ENCODE results near the gene ZFPL1. TPM values are rescaled to one million over a fixed set of nuclear protein-coding genes. Genes with fewer than 3 reads are reported as not detected.
A peak's percentile ranks its signal among the peaks of the same experiment; 100 is the strongest.
"Not testable (repeated sequence)": the region's sequence is repeated elsewhere in the genome, so short reads cannot be mapped to it uniquely, and the experiment has no call there.

The ZFPL1 gene
- total RNA-seq, 2 experiments from 2014 or later: 25.2 to 27.4 TPM

- H3K9me3 Mint-ChIP-seq: no peaks in the 10 kb centered on the region
- H3K27ac Mint-ChIP-seq: peak overlapping the region; percentile 82
These were observed 29.3 kb downstream of the ZFPL1 start for GRCh38 chr11:65113361-65113756.

GRCh38 chr11:65113839-65114238 is 29.8 kb downstream of the ZFPL1 start:
- H3K27me3 Mint-ChIP-seq: peaks cover 3% of the 10 kb centered on the region
- peak overlapping the region; percentile 35 for H3K27ac Mint-ChIP-seq
- peaks cover 25% of the 10 kb centered on the region for H3K36me3 Mint-ChIP-seq
- peaks cover 51% of the 10 kb centered on the region for H3K4me1 Mint-ChIP-seq
- H3K4me3 Mint-ChIP-seq: peak overlapping the region; percentile 88
- H3K9me3 Mint-ChIP-seq: no peaks in the 10 kb centered on the region
- no peak for DNase-seq

More at GRCh38 chr11:65113361-65113756, 29.3 kb downstream of the ZFPL1 start:
- Mint-ChIP-seq H3K27me3 (peaks cover 3% of the 10 kb centered on the region), H3K4me1 (peaks cover 46% of the 10 kb centered on the region), H3K36me3 (peaks cover 21% of the 10 kb centered on the region), H3K4me3 (peak overlapping the region; percentile 88)
- DNase-seq: no peak

GRCh38 chr11:65114538-65115171 is 30.6 kb downstream of the ZFPL1 start:
- no peak for DNase-seq
- Mint-ChIP-seq H3K9me3 (no peaks in the 10 kb centered on the region), H3K27me3 (peaks cover 3% of the 10 kb centered on the region), H3K4me1 (peaks cover 54% of the 10 kb centered on the region), H3K4me3 (peak overlapping the region; percentile 40), H3K36me3 (peaks cover 28% of the 10 kb centered on the region), H3K27ac (peak overlapping the region; percentile 35)

- H3K27ac Mint-ChIP-seq: peak overlapping the region; percentile 99
- H3K27me3 Mint-ChIP-seq: peaks cover 3% of the 10 kb centered on the region
- H3K36me3 Mint-ChIP-seq: peaks cover 35% of the 10 kb centered on the region
- H3K4me3 Mint-ChIP-seq: peak overlapping the region; percentile 86
- H3K9me3 Mint-ChIP-seq: no peaks in the 10 kb centered on the region
- DNase-seq: no peak
- peaks cover 57% of the 10 kb centered on the region for H3K4me1 Mint-ChIP-seq
These were observed 31.5 kb downstream of the ZFPL1 start for GRCh38 chr11:65115361-65116082.

DNA sequence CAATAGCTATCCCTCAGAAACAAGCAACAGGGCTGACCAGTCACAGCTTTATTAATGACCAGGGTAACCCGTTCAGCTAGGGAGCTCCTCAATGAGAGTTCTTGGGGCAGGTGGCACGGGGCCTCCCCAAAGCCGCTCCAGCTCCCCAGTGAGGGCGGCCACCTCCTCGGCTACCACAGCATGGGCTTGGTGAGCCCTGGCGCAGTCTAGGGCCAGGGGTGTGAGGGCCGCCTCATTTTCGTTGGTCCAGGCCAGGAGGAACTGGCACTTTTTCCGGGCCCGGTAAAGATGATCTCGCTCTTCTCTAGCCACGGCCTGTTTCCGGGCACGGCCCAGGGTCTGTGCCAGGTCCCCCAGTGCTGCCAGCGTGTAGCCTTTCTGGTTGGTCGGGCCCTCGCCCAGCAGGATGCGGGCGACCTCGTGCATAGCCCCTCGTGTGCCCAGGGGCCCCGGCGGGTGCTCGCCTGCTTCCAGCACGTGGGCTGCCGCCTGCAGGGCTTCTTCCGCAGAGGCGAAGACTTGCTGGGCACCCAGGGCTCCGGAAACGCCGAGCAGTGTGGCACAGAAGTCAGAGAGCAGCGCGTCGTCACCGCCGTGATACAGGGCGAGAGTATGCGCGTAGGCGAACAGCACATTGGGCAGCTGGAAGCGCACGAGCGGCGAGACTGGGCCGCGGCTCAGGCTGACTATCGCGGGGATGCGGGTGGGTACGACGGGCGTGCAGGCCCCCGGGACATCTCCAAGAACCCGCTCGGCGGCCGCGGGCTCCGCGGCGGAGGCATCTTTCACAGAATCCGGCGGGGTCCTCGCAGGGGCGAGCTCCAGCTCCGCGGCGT is 32.6 kb downstream of the ZFPL1 start:
- Mint-ChIP-seq H3K36me3 (peaks cover 45% of the 10 kb centered on the region), H3K9me3 (no peaks in the 10 kb centered on the region), H3K27me3 (peaks cover 6% of the 10 kb centered on the region), H3K4me3 (peak overlapping the region; percentile 86), H3K4me1 (peaks cover 57% of the 10 kb centered on the region), H3K27ac (peak overlapping the region; percentile 99)
- DNase-seq: peak; percentile 74

DNA sequence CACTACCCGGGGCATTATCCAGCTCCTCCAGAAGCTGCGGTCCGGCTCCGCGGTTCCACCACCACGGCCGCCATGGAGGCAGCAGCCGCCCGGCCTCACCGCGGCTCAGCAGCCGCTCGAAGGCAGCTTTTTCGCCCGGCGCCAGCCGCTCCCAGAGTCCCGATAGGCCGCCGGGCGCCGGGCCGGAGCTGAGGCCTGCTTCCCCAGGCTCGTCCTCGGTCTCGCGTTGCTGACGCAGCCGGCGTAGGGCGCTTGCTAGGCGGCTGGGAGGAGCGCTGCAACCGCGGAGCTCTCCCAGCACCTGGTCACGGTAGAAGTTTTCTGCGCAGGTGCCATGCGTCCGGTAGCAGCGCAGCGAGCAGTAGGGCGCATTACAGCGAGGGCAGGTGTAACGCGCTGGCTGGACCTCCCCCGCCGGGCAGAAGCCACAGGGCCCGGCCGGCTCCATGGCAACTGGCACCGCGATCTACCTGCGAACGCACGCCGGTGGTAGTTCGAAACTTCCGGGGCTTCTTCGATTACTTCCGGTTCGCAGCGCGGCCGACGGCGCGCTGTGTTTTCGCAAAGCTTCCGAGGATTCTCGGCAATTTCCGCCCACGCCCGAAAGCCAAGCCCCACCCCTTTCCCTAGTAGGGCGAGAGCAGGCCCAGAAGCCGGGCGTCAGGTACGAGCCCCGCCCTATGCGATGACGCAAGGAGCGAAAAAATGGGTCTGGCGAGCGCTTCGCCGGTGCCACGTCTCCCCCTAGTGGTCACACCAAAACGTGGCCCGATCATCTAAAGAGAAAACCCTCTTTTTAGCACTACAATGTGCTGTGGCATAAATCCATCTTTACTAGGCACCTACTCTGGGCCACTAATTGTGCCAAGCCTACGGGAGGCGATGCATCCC is 33.4 kb downstream of the ZFPL1 start, which contains the start of gene ZNHIT2:
ZNHIT2 (minus strand) TSS at position 496 of the 891 bp plus-strand sequence; CDS start at position 448, 48 bp downstream.
- Mint-ChIP-seq H3K4me3 (peak within 1 kb of the TSS; percentile 86), H3K27ac (peak within 1 kb of the TSS; percentile 99), H3K27me3 (peaks cover 6% of the 10 kb centered on the region), H3K36me3 (peaks cover 53% of the 10 kb centered on the region), H3K9me3 (no peaks in the 10 kb centered on the region), H3K4me1 (peaks cover 50% of the 10 kb centered on the region)
- DNase-seq: peak; percentile 100

GRCh38 chr11:65118097-65118837 is 34.2 kb downstream of the ZFPL1 start:
- Mint-ChIP-seq H3K27me3 (peaks cover 6% of the 10 kb centered on the region), H3K4me3 (peak overlapping the region; percentile 86), H3K4me1 (peaks cover 50% of the 10 kb centered on the region), H3K27ac (peak overlapping the region; percentile 99), H3K9me3 (no peaks in the 10 kb centered on the region), H3K36me3 (peaks cover 53% of the 10 kb centered on the region)
- DNase-seq: no peak

GRCh38 chr11:65118891-65119669 is 35.1 kb downstream of the ZFPL1 start:
- not testable (repeated sequence) for DNase-seq, H3K27me3 Mint-ChIP-seq, H3K9me3 Mint-ChIP-seq
- peak overlapping the region; percentile 99 for H3K4me3 Mint-ChIP-seq
- peaks cover 55% of the 10 kb centered on the region for H3K36me3 Mint-ChIP-seq
- H3K4me1 Mint-ChIP-seq: peaks cover 49% of the 10 kb centered on the region
- peak overlapping the region; percentile 99 for H3K27ac Mint-ChIP-seq

DNA sequence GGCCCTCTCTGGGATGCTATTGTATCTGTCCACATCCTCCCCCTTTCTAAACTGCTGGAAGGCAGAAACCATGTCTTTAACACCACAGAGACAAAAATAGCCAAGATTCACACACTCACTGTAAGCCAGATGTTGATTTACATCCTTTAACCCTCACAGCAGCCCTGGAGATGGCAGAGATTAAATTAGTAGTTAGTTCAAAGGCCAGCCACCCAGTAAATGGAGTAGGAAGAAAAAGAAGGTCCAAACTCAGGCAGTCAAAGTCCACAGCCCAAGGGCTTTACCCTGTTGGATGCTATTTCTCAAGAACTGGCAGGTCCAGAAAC is 35.6 kb downstream of the ZFPL1 start:
- Mint-ChIP-seq H3K9me3 (no peaks in the 10 kb centered on the region), H3K4me1 (peaks cover 52% of the 10 kb centered on the region), H3K27me3 (peaks cover 6% of the 10 kb centered on the region), H3K36me3 (peaks cover 58% of the 10 kb centered on the region), H3K4me3 (peak overlapping the region; percentile 99), H3K27ac (peak overlapping the region; percentile 99)
- DNase-seq: no peak

GRCh38 chr11:65120831-65121230 is 36.8 kb downstream of the ZFPL1 start:
- Mint-ChIP-seq H3K4me1 (peaks cover 43% of the 10 kb centered on the region), H3K4me3 (peak overlapping the region; percentile 99), H3K36me3 (peaks cover 51% of the 10 kb centered on the region), H3K27me3 (peaks cover 6% of the 10 kb centered on the region), H3K9me3 (no peaks in the 10 kb centered on the region), H3K27ac (peak overlapping the region; percentile 99)
- no peak for DNase-seq

DNA sequence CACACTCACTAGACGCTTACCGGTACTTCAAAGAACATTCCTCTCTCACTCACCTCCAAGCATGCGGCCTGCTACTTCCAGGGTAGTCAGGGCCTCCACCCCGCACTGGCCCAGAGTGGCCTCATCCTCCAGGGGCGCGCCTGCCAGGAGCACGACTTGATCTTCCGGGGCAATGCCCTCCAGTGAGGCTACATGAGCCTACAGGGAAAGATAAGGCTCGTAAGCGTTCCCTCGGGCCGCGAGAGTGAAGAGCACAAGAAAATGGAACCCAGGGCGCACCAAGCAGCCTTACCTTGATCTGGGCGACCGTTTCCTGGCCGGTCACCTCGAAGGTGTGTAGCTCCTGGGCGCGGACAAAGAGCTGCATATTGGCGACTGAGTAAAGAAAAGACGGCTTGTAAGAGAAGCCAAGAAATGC is 37.4 kb downstream of the ZFPL1 start:
- Mint-ChIP-seq H3K36me3 (peaks cover 46% of the 10 kb centered on the region), H3K4me3 (peak overlapping the region; percentile 99)
- no peak for DNase-seq

DNA sequence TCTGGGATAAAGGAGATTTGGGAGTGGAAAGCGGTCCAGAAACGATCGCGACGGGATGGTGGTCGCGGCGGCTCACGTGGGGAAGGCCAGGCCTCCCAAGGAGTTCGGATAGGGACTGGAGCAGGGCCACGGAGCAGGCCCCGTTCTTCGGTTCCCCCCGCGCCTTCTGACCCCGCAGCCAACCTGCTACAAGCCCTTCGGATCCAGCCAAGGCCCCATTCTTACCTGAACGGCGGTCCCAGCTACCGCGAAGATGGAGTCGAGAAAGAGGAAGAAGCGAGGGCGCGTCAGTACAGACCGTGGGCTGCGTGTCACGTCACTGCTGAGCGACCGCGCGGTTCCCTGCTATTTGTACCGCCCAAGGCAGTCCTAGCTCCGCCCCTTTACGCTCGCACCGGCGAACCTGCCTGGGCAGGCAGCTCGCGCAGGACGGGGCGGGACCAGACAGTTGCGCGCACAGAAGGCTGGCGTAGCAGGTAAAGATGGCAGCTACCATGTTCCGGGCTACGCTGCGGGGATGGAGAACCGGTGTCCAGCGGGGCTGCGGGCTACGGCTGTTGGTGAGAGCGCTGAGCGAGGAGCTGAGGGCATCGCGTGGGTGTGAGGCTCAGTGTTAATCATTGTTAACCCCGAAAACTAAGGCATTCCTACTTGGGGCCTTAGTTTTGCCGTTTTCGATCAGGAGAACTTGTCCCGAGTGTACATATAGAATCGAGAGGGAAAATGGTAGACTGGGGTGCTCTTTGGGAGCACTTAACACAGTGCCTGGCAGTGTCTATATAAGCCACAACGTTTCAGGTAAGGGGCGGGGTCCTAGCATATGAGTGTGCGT is 38.1 kb downstream of the ZFPL1 start, which contains the start of the genes FAU and MRPL49:
FAU (minus strand) TSS at position 270 of the 832 bp plus-strand sequence. CDS start 321 bp downstream, outside the sequence.
MRPL49 (plus strand) TSS at position 457 of the 832 bp plus-strand sequence; CDS start at position 483, 26 bp downstream.
- Mint-ChIP-seq H3K27me3 (peaks cover 3% of the 10 kb centered on the region), H3K36me3 (peaks cover 42% of the 10 kb centered on the region), H3K9me3 (no peaks in the 10 kb centered on the region), H3K27ac (peak within 1 kb of the TSS; percentile 99), H3K4me3 (peak within 1 kb of the TSS; percentile 99), H3K4me1 (peaks cover 35% of the 10 kb centered on the region)
- peak; percentile 99 for DNase-seq

More for the DNA sequence above, 37.4 kb downstream of the ZFPL1 start:
- Mint-ChIP-seq H3K4me1 (peaks cover 38% of the 10 kb centered on the region), H3K9me3 (no peaks in the 10 kb centered on the region), H3K27ac (peak overlapping the region; percentile 99), H3K27me3 (peaks cover 6% of the 10 kb centered on the region)
